ENCODE measurements around the gene RFFL.

The RFFL gene

GRCh38 chr17:34958438-34958837, 105.1 kb downstream of the RFFL start:
- DNase-seq = no peak
